GM19372 (cell line): ENCODE data around the gene EFCAB6.

Source experiments
- ATAC-seq: cut with Tn5 transposase; IDR thresholded peaks from one replicate; pipeline ENCODE4 v1.9.1; 2021; ENCODE audit warnings: mild to moderate bottlenecking, low read depth, moderate library complexity; ENCODE audit not compliant: unreplicated experiment

EFCAB6 gene

DNA sequence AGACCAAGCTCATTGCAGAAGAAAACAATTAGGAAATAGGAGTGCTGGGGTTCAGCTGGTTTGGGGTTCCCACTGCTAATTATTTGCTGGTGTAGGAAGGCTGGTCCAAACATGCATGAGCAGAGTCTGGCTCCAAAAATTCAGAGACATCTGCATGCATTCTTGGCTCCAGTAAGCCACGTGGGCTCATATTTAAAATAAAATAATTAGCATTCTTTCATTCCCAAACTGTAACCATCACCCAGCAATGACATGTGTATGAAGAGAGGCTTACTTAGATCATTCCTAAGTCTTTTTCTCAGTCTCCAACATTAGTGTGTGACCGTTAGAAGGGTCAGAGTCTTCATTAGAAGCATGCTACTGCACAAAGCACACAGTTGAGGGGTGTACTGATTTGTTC lies 58.4 kb downstream of the EFCAB6 start:
- ATAC-seq: no peak

- ATAC-seq: no peak
Observed at GRCh38 chr22:43750751-43751150, 61.4 kb downstream of the EFCAB6 start.

DNA sequence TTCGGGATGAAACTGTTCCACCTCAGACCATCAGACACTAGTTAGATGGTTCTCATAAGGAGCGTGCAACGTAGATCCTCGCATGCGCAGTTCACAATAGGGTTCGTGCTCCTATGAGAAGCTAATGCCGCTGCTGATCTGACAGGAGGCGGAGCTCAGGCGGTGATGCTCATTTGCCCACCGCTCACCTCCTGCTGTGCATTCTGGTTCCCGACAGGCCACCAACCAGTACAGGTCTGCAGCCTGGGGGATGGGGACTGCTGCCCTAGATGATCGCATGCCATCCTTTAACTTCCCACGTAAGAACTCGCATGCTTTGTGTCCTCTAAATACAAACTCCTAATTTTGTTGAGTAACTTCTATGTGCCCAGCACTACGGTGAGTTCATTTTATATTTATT lies 62.6 kb downstream of the EFCAB6 start:
- no peak for ATAC-seq

GRCh38 chr22:43747877-43748276 lies 64.2 kb downstream of the EFCAB6 start:
- no peak for ATAC-seq

- ATAC-seq: no peak
Observed at GRCh38 chr22:43747058-43747457, 65.0 kb downstream of the EFCAB6 start.

- no peak for ATAC-seq
Observed at GRCh38 chr22:43745783-43746356, 66.2 kb downstream of the EFCAB6 start.

DNA sequence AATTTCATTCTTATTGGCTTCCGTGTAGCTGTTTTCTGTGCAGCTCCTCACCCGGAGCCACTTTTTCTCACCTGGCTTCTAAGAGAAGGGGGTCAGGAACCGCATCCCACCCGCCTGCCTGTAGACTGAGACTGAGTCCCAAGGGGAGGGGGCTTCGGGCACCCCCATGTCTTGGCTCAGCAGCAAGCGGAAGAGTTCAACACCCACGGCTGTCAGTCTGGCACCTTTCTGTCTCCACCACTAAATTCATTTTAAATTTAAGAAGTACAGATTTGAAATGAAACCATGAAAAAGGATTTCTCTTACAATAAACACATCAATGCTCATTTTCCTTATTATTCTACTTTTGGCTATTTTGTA lies 66.7 kb downstream of the EFCAB6 start:
- ATAC-seq: no peak

GRCh38 chr22:43744700-43745410 lies 67.2 kb downstream of the EFCAB6 start:
- no peak for ATAC-seq

- no peak for ATAC-seq
Observed at GRCh38 chr22:43743929-43744643, 68.0 kb downstream of the EFCAB6 start.

- no peak for ATAC-seq
Observed at GRCh38 chr22:43743131-43743530, 69.0 kb downstream of the EFCAB6 start.

DNA sequence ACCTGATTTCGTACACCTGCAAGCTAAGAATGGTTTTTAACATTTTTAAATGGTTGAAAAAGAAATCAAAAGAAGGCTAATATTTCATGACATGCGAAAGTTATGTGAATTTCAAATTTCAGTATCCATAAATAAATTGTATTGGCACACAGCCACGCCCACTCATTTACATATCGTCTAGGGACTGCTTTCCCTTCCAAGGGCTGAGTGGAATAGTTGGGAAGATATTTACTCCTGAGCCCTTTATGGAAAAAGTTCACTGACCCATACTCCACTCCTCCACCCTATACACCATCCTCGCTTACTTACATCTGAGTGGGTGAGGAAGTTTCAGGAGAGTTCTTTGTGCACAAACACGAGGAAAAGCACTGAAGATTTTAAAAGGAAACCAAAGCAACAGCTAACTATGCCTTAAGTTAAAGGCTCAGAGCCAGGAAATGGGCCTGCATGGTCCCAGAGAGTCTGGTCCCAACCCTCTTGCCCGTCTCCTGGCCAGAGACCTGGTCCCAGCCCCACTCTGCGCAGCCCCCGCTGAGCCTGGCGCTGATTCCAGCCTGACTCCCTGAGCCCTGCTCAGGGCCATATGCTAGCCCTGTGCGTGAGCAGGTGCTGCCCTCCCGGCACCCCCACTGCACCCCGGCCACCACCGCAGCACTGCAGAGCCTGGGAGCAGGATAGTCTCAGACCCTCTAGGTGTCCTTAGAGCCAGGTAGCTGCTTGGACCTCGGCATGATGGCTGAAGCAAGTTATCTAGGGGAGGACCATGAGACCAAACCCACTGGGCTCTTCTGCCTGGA lies 69.8 kb downstream of the EFCAB6 start:
- no peak for ATAC-seq

GRCh38 chr22:43740587-43741270 lies 71.4 kb downstream of the EFCAB6 start:
- no peak for ATAC-seq

- no peak for ATAC-seq
Observed at GRCh38 chr22:43739851-43740379, 72.2 kb downstream of the EFCAB6 start.

- ATAC-seq: no peak
Observed at GRCh38 chr22:43737150-43737828, 74.8 kb downstream of the EFCAB6 start.

- ATAC-seq: no peak
Observed at GRCh38 chr22:43736651-43737050, 75.5 kb downstream of the EFCAB6 start.

GRCh38 chr22:43734370-43735150 lies 77.5 kb downstream of the EFCAB6 start:
- ATAC-seq: no peak

DNA sequence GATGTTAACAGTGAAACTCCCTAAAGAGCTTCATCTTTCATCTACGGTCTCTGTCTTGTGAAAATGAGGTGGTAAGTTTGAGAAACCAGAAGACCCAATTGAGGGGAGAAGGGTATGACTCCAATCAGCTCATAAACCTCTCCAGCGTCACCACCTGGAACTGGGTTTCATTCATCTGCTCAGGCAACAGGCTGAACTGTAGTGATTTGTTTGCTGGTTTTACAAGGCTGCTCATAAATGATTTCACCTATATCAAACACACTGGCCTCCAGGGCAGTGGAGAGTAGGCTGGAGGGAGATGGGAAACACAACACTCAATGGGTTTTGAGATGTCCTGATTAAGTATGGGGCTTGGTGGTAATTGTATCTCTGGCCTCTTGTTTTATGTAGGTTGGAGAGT lies 79.0 kb downstream of the EFCAB6 start:
- ATAC-seq: no peak

- ATAC-seq: no peak
Observed at GRCh38 chr22:43731988-43732387, 80.1 kb downstream of the EFCAB6 start.

GRCh38 chr22:43726964-43727543 lies 85.1 kb downstream of the EFCAB6 start:
- no peak for ATAC-seq
